Measurements from ENCODE around the gene TRPM3.

The TRPM3 gene

GRCh38 chr9:71121275-71122021 is at the start of gene TRPM3:
TRPM3 (minus strand) TSS chr9:71121621; CDS start chr9:71121354, 267 bp downstream.
- no peaks in the 10 kb centered on the region for H3K36me3 ChIP-seq (replicated peaks; ENCODE audit: low read depth, low read length)
- H3K27me3 ChIP-seq (ENCODE audit: low read depth, low read length), result no peaks in the 10 kb centered on the region
- no peak for TF ChIP-seq EZH2phosphoT487 (IDR thresholded peaks at IDR 0.05; ENCODE audit: low read depth)
- no peak for TF ChIP-seq CTCF (IDR thresholded peaks at IDR 0.05; ENCODE audit: low read depth, low read length)
- H3K4me1 ChIP-seq (ENCODE audit: low read length), result no peaks in the 10 kb centered on the region
- H3K9ac ChIP-seq (ENCODE audit: low read length), result no peak within 1 kb of the TSS
- H2AFZ ChIP-seq (ENCODE audit: low read depth, low read length), result no peak within 1 kb of the TSS
- no peak within 1 kb of the TSS for H3K27ac ChIP-seq (ENCODE audit: low read length)
- no peak within 1 kb of the TSS for H3K4me2 ChIP-seq (ENCODE audit: low read length)
- no peaks in the 10 kb centered on the region for H3K79me2 ChIP-seq (ENCODE audit: low read length)
- no peaks in the 10 kb centered on the region for H3K9me3 ChIP-seq (ENCODE audit: insufficient read depth, low read length)
- H3K4me3 ChIP-seq (ENCODE audit: low read length), result no peak within 1 kb of the TSS
- no peaks in the 10 kb centered on the region for H4K20me1 ChIP-seq (ENCODE audit: insufficient read depth, low read length)

GRCh38 chr9:71168418-71168817 is 47.0 kb upstream of the TRPM3 start:
- no peaks in the 10 kb centered on the region for H3K27me3 ChIP-seq (ENCODE audit: low read depth, low read length)
- no peaks in the 10 kb centered on the region for H4K20me1 ChIP-seq (ENCODE audit: insufficient read depth, low read length)
- H3K36me3 ChIP-seq (replicated peaks; ENCODE audit: low read depth, low read length), result no peaks in the 10 kb centered on the region
- H2AFZ ChIP-seq (ENCODE audit: low read depth, low read length), result no peak overlapping the region
- H3K27ac ChIP-seq (ENCODE audit: low read length), result no peak overlapping the region
- no peak for TF ChIP-seq CTCF (IDR thresholded peaks at IDR 0.05; ENCODE audit: low read depth, low read length)
- no peak for TF ChIP-seq EZH2phosphoT487 (IDR thresholded peaks at IDR 0.05; ENCODE audit: low read depth)
- no peaks in the 10 kb centered on the region for H3K4me1 ChIP-seq (ENCODE audit: low read length)
- H3K4me2 ChIP-seq (ENCODE audit: low read length), result no peak overlapping the region
- H3K79me2 ChIP-seq (ENCODE audit: low read length), result no peaks in the 10 kb centered on the region
- no peaks in the 10 kb centered on the region for H3K9me3 ChIP-seq (ENCODE audit: insufficient read depth, low read length)
- no peak overlapping the region for H3K9ac ChIP-seq (ENCODE audit: low read length)
- no peak overlapping the region for H3K4me3 ChIP-seq (ENCODE audit: low read length)

GRCh38 chr9:71162126-71162525 is 40.7 kb upstream of the TRPM3 start:
- no peaks in the 10 kb centered on the region for H4K20me1 ChIP-seq (ENCODE audit: insufficient read depth, low read length)
- H3K36me3 ChIP-seq (replicated peaks; ENCODE audit: low read depth, low read length), result no peaks in the 10 kb centered on the region
- no peak overlapping the region for H3K4me3 ChIP-seq (ENCODE audit: low read length)
- H3K9me3 ChIP-seq (ENCODE audit: insufficient read depth, low read length), result no peaks in the 10 kb centered on the region
- H3K9ac ChIP-seq (ENCODE audit: low read length), result no peak overlapping the region
- no peak for TF ChIP-seq EZH2phosphoT487 (IDR thresholded peaks at IDR 0.05; ENCODE audit: low read depth)
- TF ChIP-seq CTCF (IDR thresholded peaks at IDR 0.05; ENCODE audit: low read depth, low read length), result no peak
- H3K27ac ChIP-seq (ENCODE audit: low read length), result no peak overlapping the region
- H3K79me2 ChIP-seq (ENCODE audit: low read length), result no peaks in the 10 kb centered on the region
- no peaks in the 10 kb centered on the region for H3K4me1 ChIP-seq (ENCODE audit: low read length)
- H2AFZ ChIP-seq (ENCODE audit: low read depth, low read length), result no peak overlapping the region
- no peak overlapping the region for H3K4me2 ChIP-seq (ENCODE audit: low read length)
- no peaks in the 10 kb centered on the region for H3K27me3 ChIP-seq (ENCODE audit: low read depth, low read length)

DNA sequence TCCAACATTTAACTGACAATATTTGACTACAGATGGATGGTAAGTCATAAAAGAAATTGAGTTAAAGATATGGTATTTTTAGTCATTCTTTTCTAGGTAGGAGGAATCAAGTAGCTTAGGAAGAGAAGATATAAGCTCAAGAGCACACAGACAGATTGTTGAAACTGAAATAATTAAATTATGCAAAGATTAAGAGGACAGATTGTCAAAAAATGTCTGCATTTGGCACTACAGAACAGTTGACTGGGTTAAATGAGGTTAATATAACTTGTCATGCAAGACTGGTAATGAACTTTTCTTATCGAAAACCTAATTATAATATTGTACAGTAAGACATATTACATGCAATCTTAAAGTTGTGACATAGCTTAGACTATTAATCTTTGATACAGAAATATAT is 36.3 kb upstream of the TRPM3 start:
- no peak for TF ChIP-seq EZH2phosphoT487 (IDR thresholded peaks at IDR 0.05; ENCODE audit: low read depth)
- TF ChIP-seq CTCF (IDR thresholded peaks at IDR 0.05; ENCODE audit: low read depth, low read length), result no peak
- no peak overlapping the region for H3K9ac ChIP-seq (ENCODE audit: low read length)

More for the DNA sequence above, 36.3 kb upstream of the TRPM3 start:
- H3K4me2 ChIP-seq (ENCODE audit: low read length), result no peak overlapping the region
- no peaks in the 10 kb centered on the region for H4K20me1 ChIP-seq (ENCODE audit: insufficient read depth, low read length)
- H3K36me3 ChIP-seq (replicated peaks; ENCODE audit: low read depth, low read length), result no peaks in the 10 kb centered on the region
- no peaks in the 10 kb centered on the region for H3K9me3 ChIP-seq (ENCODE audit: insufficient read depth, low read length)
- H3K27me3 ChIP-seq (ENCODE audit: low read depth, low read length), result no peaks in the 10 kb centered on the region
- H2AFZ ChIP-seq (ENCODE audit: low read depth, low read length), result no peak overlapping the region
- H3K4me3 ChIP-seq (ENCODE audit: low read length), result no peak overlapping the region
- H3K27ac ChIP-seq (ENCODE audit: low read length), result no peak overlapping the region
- H3K79me2 ChIP-seq (ENCODE audit: low read length), result no peaks in the 10 kb centered on the region
- H3K4me1 ChIP-seq (ENCODE audit: low read length), result no peaks in the 10 kb centered on the region

Measured in OCI-LY3 (cell line).